ENCODE data around the gene MOB3B. TPM values are rescaled to one million over a fixed set of nuclear protein-coding genes. Genes with fewer than 3 reads are reported as not detected.
A peak's percentile ranks its signal among the peaks of the same experiment; 100 is the strongest.

MOB3B gene
- total RNA-seq, 1 experiment from 2014 or later = 2.6 TPM

DNA sequence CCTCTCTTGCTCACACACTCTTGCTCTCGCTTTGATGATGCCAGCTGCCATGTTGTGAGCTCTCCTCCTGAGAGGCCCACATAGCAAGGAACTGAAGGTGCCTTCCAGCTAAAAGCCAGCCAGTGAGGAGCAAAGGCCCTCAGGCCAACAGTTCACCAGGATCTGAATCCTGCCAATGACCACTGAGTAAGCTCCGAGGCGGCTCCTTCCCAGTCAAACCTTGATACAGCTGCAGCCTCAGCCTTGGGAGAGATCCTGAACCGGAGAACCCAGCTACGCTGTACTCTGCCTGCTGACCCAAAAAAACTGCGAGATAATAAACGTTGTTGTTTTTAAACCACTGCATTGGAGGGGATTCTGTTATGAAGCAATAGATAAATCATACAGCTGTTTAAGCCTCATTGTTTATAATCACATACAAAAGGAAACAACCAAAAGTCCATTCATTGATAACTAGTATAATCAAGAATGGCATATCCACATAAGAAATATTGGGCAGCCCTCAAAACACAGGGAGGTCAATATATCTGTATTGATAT, 54.5 kb downstream of the MOB3B start:
- intact Hi-C loops (cut with micrococcal nuclease) = no loop called here
- no peaks in the 10 kb centered on the region for H4K20me1 ChIP-seq (ENCODE audit: low read length)
- ChIA-PET POLR2A (ENCODE audit: unreplicated experiment) (no interaction called here), CTCF (no interaction called here)
- H3K4me1 ChIP-seq (ENCODE audit: insufficient read depth, low read length) = no peaks in the 10 kb centered on the region
- H3K4me2 ChIP-seq (ENCODE audit: low read length) = no peak overlapping the region
- H3K9me2 ChIP-seq (replicated peaks; ENCODE audit: low read length) = no peaks in the 10 kb centered on the region
- ATAC-seq (no peak), DNase-seq (no peak)
- no peak for TF ChIP-seq EZH2 (IDR thresholded peaks at IDR 0.05; ENCODE audit: low read length, unreplicated experiment)
- TF ChIP-seq, protein P1, sequence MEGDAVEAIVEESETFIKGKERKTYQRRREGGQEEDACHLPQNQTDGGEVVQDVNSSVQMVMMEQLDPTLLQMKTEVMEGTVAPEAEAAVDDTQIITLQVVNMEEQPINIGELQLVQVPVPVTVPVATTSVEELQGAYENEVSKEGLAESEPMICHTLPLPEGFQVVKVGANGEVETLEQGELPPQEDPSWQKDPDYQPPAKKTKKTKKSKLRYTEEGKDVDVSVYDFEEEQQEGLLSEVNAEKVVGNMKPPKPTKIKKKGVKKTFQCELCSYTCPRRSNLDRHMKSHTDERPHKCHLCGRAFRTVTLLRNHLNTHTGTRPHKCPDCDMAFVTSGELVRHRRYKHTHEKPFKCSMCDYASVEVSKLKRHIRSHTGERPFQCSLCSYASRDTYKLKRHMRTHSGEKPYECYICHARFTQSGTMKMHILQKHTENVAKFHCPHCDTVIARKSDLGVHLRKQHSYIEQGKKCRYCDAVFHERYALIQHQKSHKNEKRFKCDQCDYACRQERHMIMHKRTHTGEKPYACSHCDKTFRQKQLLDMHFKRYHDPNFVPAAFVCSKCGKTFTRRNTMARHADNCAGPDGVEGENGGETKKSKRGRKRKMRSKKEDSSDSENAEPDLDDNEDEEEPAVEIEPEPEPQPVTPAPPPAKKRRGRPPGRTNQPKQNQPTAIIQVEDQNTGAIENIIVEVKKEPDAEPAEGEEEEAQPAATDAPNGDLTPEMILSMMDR (conservative IDR thresholded peaks at IDR 0.05; ENCODE audit: low read depth, low read length) = no peak
- H3K9ac ChIP-seq (ENCODE audit: low read length) = no peak overlapping the region
- H3F3A ChIP-seq (ENCODE audit: low read length, unreplicated experiment) = no peaks in the 10 kb centered on the region
- no peak overlapping the region for H2AFZ ChIP-seq (ENCODE audit: low read length)
- BruUV-seq (replicated peaks) = no TSS peak
- H3K27me3 ChIP-seq (ENCODE audit: low read length) = no peaks in the 10 kb centered on the region
- no peak overlapping the region for H3K4me3 ChIP-seq (ENCODE audit: low read length)
- H3K36me3 ChIP-seq (ENCODE audit: low read depth, low read length) = no peaks in the 10 kb centered on the region
- no peaks in the 10 kb centered on the region for H3K79me2 ChIP-seq (ENCODE audit: low read length)
- no peaks in the 10 kb centered on the region for H3K9me3 ChIP-seq (ENCODE audit: low read length)
- H3K27ac ChIP-seq (ENCODE audit: low read length) = no peak overlapping the region

DNA sequence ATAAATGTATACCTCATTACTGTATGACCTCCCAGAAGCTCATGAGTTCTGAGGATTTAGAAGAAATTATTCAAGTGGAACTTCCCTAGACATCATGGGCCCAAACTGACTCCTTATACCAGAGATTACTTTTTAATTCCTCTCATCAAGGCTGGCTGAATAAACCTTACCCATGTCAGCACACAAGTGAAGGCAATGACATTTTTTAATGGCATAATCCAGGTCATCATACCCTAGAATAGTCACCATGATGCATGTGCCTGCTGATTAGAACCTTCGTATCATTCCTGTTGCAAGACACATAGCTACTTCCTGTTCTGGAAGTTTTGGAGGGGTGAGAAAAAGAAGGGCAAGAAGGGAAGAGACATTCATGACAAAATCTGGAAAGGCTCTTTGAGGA, 55.3 kb downstream of the MOB3B start:
- Histone ChIP-seq H3K27me3 (ENCODE audit: low read length) (no peaks in the 10 kb centered on the region), H3K4me3 (ENCODE audit: low read length) (no peak overlapping the region), H3K27ac (ENCODE audit: low read length) (no peak overlapping the region), H2AFZ (ENCODE audit: low read length) (no peak overlapping the region), H3K9ac (ENCODE audit: low read length) (no peak overlapping the region), H3K36me3 (ENCODE audit: low read depth, low read length) (no peaks in the 10 kb centered on the region), H4K20me1 (ENCODE audit: low read length) (no peaks in the 10 kb centered on the region), H3K79me2 (ENCODE audit: low read length) (no peaks in the 10 kb centered on the region), H3K4me1 (ENCODE audit: insufficient read depth, low read length) (no peaks in the 10 kb centered on the region), H3K9me3 (ENCODE audit: low read length) (no peaks in the 10 kb centered on the region), H3F3A (ENCODE audit: low read length, unreplicated experiment) (no peaks in the 10 kb centered on the region), H3K9me2 (replicated peaks; ENCODE audit: low read length) (no peaks in the 10 kb centered on the region), H3K4me2 (ENCODE audit: low read length) (no peak overlapping the region)
- intact Hi-C loops (cut with micrococcal nuclease) = no loop called here
- ChIA-PET POLR2A (ENCODE audit: unreplicated experiment) (no interaction called here), CTCF (no interaction called here)
- ATAC-seq = 0 out of 2 replicates have a peak, but pooled peaks have one; percentile 29
- no peak for DNase-seq
- no TSS peak for BruUV-seq (replicated peaks)
- no peak for TF ChIP-seq EZH2phosphoT487 (IDR thresholded peaks at IDR 0.05; ENCODE audit: borderline replicate concordance, low read length)

DNA sequence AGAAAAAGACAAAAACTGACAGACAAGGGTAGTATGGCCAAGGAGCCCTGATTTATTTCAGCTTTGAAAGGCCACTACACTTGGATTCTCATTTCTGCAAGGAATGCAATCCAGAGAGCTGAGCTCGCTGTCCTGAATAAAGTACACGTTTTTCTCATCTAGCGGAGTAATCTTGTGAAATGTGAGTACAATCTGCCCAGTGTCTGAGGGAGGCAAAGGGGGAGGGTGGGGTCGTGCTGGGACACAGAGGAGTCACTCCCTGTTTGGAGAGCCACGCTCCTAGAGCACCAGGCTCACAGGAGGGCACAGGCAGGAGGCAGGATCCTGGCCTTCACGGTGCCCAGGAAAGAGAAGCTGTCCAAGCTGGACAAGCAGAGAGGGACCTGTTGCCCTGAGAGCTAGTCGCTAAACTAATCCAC, 56.5 kb downstream of the MOB3B start:
- Histone ChIP-seq H2AFZ (ENCODE audit: low read length) (no peak overlapping the region), H3K36me3 (ENCODE audit: low read depth, low read length) (no peaks in the 10 kb centered on the region), H3K79me2 (ENCODE audit: low read length) (no peaks in the 10 kb centered on the region), H3K9me3 (ENCODE audit: low read length) (no peaks in the 10 kb centered on the region), H4K20me1 (ENCODE audit: low read length) (no peaks in the 10 kb centered on the region), H3K9ac (ENCODE audit: low read length) (no peak overlapping the region), H3K27ac (ENCODE audit: low read length) (no peak overlapping the region), H3K4me3 (ENCODE audit: low read length) (no peak overlapping the region), H3K4me1 (ENCODE audit: insufficient read depth, low read length) (no peaks in the 10 kb centered on the region), H3K9me2 (replicated peaks; ENCODE audit: low read length) (no peaks in the 10 kb centered on the region), H3K27me3 (ENCODE audit: low read length) (no peaks in the 10 kb centered on the region), H3K4me2 (ENCODE audit: low read length) (no peak overlapping the region), H3F3A (ENCODE audit: low read length, unreplicated experiment) (no peaks in the 10 kb centered on the region)
- ATAC-seq = no peak
- no peak for DNase-seq
- no TSS peak for BruUV-seq (replicated peaks)
- intact Hi-C loops (cut with micrococcal nuclease) = no loop called here
- POLR2A ChIA-PET (ENCODE audit: unreplicated experiment) = no interaction called here
- CTCF ChIA-PET = no interaction called here
- TF ChIP-seq, protein P1 (conservative IDR thresholded peaks at IDR 0.05; ENCODE audit: low read depth, low read length) = no peak
- no peak for TF ChIP-seq EZH2phosphoT487 (IDR thresholded peaks at IDR 0.05; ENCODE audit: borderline replicate concordance, low read length)
- TF ChIP-seq EZH2 (IDR thresholded peaks at IDR 0.05; ENCODE audit: low read length, unreplicated experiment) = no peak

All from PC-3 (cell line).